HT-29 (cell line): ENCODE data around the gene NSD1. TPM values are rescaled to one million over a fixed set of nuclear protein-coding genes. Genes with fewer than 3 reads are reported as not detected.
"Not testable (repeated sequence)": the region's sequence is repeated elsewhere in the genome, so short reads cannot be mapped to it uniquely, and the experiment has no call there.

ENCODE experiments used
- DNase-seq: peaks from one replicate; pipeline ENCODE4 v3.0.0-alpha.2; 2015; ENCODE audit warnings: low spot score
- total RNA-seq: library from RNA; depleted of rRNA; stranded (reverse); fragments of >200 nt; shearing (Covaris generic); gene quantifications from 2 replicates; pipeline ENCODE4 v1.2.3, GENCODE V29; 2014

Gene NSD1
- total RNA-seq, 1 experiment from 2014 or later, result 29.4 TPM

GRCh38 chr5:177328545-177329231 is 195.1 kb downstream of the NSD1 start:
- DNase-seq, result no peak

GRCh38 chr5:177329883-177330282 is 196.3 kb downstream of the NSD1 start:
- DNase-seq, result no peak

- no peak for DNase-seq
Observed at GRCh38 chr5:177330991-177331842, 197.6 kb downstream of the NSD1 start.

GRCh38 chr5:177332031-177332895 is 198.7 kb downstream of the NSD1 start:
- DNase-seq, result no peak

GRCh38 chr5:177332896-177333260 is 199.3 kb downstream of the NSD1 start:
- no peak for DNase-seq

- no peak for DNase-seq
Observed at GRCh38 chr5:177333420-177334154, 200.0 kb downstream of the NSD1 start.

- DNase-seq, result no peak
Observed at GRCh38 chr5:177334155-177334551, 200.6 kb downstream of the NSD1 start.

GRCh38 chr5:177334781-177335700 is 201.5 kb downstream of the NSD1 start:
- no peak for DNase-seq

- no peak for DNase-seq
Observed at GRCh38 chr5:177335701-177336065, 202.1 kb downstream of the NSD1 start.

- peak; percentile 69 for DNase-seq
Observed at GRCh38 chr5:177336112-177336511, 202.5 kb downstream of the NSD1 start.

- DNase-seq, result no peak
Observed at GRCh38 chr5:177336603-177337494, 203.3 kb downstream of the NSD1 start.

GRCh38 chr5:177338251-177339106 is 204.9 kb downstream of the NSD1 start:
- no peak for DNase-seq

GRCh38 chr5:177339107-177339638 is 205.6 kb downstream of the NSD1 start:
- DNase-seq, result no peak

GRCh38 chr5:177343000-177343399 is 209.4 kb downstream of the NSD1 start:
- DNase-seq, result not testable (repeated sequence)

GRCh38 chr5:177343777-177344176 is 210.2 kb downstream of the NSD1 start:
- DNase-seq, result no peak

GRCh38 chr5:177344891-177345290 is 211.3 kb downstream of the NSD1 start:
- DNase-seq, result no peak

GRCh38 chr5:177346820-177347219 is 213.2 kb downstream of the NSD1 start:
- DNase-seq, result no peak

GRCh38 chr5:177347699-177348098 is 214.1 kb downstream of the NSD1 start:
- DNase-seq, result no peak
